Nephron (organoid): ENCODE data around the gene ARHGAP33.
"Not testable (repeated sequence)": the region's sequence is repeated elsewhere in the genome, so short reads cannot be mapped to it uniquely, and the experiment has no call there.

Source experiments
- H3K27ac Mint-ChIP-seq, 3 experiments: 2 replicates each; pipeline ENCODE4 v1.8.0; 2020; ENCODE audit warnings: mixed read lengths in 3 of 3, mild to moderate bottlenecking in 2 of 3, moderate library complexity in 1 of 3
- H3K27me3 Mint-ChIP-seq: 2 replicates; pipeline ENCODE4 v1.8.0; 2021; ENCODE audit warnings: low read depth, mild to moderate bottlenecking, moderate library complexity, mixed read lengths
- H3K36me3 Mint-ChIP-seq: 2 replicates; pipeline ENCODE4 v1.8.0; 2020; ENCODE audit warnings: low read depth, mixed read lengths
- H3K4me1 Mint-ChIP-seq: 2 replicates; pipeline ENCODE4 v1.8.0; 2020; ENCODE audit warnings: mixed read lengths
- H3K4me3 Mint-ChIP-seq, 3 experiments: 2 replicates each; pipeline ENCODE4 v1.8.0; 2020; ENCODE audit warnings: mild to moderate bottlenecking in 3 of 3, mixed read lengths in 3 of 3, moderate library complexity in 2 of 3
- H3K9me3 Mint-ChIP-seq: 2 replicates; pipeline ENCODE4 v1.8.0; 2020; ENCODE audit warnings: mixed read lengths
- TF ChIP-seq, protein P1 (sequence below), 3 experiments: fragments of 200-600 bp; sonication (generic); IDR thresholded peaks; one replicate each; pipeline ENCODE4 v1.5.0; 2021; ENCODE audit warnings: antibody characterized with exemption in 3 of 3; ENCODE audit not compliant: unreplicated experiment in 3 of 3

ARHGAP33 gene

DNA sequence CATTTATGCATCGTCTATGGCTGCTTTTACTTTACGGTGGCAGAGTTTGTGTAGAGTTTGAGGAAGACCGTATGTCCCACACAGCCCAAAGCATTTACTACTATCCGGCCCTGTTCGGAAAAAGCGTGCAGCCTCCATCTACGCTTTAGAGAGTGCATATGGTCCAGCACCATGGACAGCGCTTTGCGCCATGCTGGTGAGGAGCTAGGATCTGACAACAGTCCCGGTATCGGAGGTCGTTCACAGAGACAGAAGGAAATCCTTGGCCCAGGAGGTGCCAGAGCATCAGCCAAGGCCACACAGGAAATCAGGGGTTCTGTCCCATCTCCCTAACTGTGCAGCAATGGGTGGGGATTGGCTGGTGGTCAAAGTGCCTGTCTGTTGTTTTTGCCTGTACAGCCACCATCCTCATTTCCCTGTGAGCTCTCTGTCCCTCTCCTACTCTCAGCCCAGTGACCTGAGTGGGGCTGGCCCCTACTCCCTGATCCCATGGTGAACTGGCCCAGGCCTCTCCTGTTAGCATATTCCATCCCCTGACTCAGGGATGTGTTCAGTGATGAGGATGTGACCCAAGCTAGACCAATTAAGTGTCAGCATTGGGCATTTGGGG, 53.4 kb downstream of the ARHGAP33 start:
- Mint-ChIP-seq H3K4me3 (no peak overlapping the region), H3K27me3 (peaks cover 29% of the 10 kb centered on the region), H3K36me3 (peaks cover 4% of the 10 kb centered on the region), H3K4me1 (no peaks in the 10 kb centered on the region), H3K27ac (no peak overlapping the region), H3K9me3 (no peaks in the 10 kb centered on the region)
- TF ChIP-seq, protein P1, sequence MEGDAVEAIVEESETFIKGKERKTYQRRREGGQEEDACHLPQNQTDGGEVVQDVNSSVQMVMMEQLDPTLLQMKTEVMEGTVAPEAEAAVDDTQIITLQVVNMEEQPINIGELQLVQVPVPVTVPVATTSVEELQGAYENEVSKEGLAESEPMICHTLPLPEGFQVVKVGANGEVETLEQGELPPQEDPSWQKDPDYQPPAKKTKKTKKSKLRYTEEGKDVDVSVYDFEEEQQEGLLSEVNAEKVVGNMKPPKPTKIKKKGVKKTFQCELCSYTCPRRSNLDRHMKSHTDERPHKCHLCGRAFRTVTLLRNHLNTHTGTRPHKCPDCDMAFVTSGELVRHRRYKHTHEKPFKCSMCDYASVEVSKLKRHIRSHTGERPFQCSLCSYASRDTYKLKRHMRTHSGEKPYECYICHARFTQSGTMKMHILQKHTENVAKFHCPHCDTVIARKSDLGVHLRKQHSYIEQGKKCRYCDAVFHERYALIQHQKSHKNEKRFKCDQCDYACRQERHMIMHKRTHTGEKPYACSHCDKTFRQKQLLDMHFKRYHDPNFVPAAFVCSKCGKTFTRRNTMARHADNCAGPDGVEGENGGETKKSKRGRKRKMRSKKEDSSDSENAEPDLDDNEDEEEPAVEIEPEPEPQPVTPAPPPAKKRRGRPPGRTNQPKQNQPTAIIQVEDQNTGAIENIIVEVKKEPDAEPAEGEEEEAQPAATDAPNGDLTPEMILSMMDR (IDR thresholded peaks at IDR 0.05; ENCODE audit: unreplicated experiment in 3 of 3), result no peak

DNA sequence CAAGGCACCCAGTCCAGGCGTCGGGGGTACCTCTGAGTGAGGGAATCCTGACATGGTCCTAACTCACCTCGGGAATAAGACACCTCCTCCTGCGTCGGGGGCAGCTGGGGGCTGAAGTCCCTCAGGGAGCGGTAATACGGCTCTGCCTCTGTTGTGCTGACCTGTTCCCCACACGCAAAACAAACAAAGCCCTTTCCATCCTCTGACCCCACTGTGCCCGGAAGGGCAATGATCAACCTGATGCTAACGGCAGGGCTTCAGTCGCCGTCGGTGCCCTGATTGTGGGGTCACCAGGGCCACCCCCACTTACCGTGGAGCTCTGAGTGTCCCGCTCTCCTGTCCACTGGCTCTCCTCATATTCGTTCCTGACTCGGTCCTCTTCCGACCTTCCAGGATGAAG, 55.6 kb downstream of the ARHGAP33 start:
- H3K27ac Mint-ChIP-seq, result no peak overlapping the region
- TF ChIP-seq, protein P1 (IDR thresholded peaks at IDR 0.05; ENCODE audit: unreplicated experiment in 3 of 3), result no peak
- H3K4me1 Mint-ChIP-seq, result no peaks in the 10 kb centered on the region
- H3K9me3 Mint-ChIP-seq, result no peaks in the 10 kb centered on the region
- H3K27me3 Mint-ChIP-seq, result peaks cover 37% of the 10 kb centered on the region
- no peak overlapping the region for H3K4me3 Mint-ChIP-seq
- H3K36me3 Mint-ChIP-seq, result peaks cover 4% of the 10 kb centered on the region

DNA sequence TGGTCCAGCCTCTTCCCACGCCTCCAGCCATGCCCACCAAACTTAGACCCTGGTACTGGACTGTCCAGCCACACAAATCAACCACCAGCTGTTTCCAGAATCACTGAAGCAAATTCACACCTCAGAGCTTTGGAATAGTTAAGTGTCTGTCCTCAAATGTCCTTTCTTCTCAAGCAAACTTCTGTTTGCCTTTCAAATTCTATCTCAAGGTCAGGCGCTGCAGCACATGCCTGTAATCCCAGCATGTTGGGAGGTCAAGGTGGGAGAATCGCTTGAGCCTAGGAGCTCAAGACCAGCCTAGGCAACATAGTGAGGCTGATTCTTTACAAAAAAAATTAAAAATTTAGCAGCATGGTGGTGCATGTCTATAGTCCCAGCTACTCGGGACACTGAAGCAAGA, 56.7 kb downstream of the ARHGAP33 start:
- Mint-ChIP-seq H3K4me3 (no peak overlapping the region), H3K36me3 (peaks cover 4% of the 10 kb centered on the region), H3K9me3 (no peaks in the 10 kb centered on the region), H3K4me1 (no peaks in the 10 kb centered on the region), H3K27ac (no peak overlapping the region), H3K27me3 (peaks cover 42% of the 10 kb centered on the region)
- TF ChIP-seq, protein P1 (IDR thresholded peaks at IDR 0.05; ENCODE audit: unreplicated experiment in 3 of 3), result no peak

DNA sequence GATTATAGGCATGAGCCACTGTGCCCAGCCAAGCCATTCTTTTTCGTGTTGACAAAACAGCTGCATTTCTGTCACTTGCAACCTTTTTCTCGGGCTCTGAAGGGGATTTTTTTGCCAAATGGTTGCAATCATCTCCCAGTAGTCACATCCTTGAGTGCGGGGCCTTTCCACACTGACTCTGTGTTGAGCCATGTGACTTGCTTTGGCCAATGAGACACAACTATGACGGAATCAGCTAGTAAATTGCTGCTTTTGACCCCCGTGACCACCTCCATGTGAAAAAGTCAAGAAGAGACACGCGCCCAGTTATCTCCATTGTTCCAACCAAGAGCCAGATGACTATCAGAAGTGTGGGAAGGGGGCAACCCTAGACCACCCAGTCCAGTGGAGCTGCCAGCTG, 58.6 kb downstream of the ARHGAP33 start:
- H3K4me1 Mint-ChIP-seq, result no peaks in the 10 kb centered on the region
- no peak overlapping the region for H3K27ac Mint-ChIP-seq
- no peaks in the 10 kb centered on the region for H3K9me3 Mint-ChIP-seq
- TF ChIP-seq, protein P1 (IDR thresholded peaks at IDR 0.05; ENCODE audit: unreplicated experiment in 3 of 3), result no peak
- H3K36me3 Mint-ChIP-seq, result no peaks in the 10 kb centered on the region
- peaks cover 37% of the 10 kb centered on the region for H3K27me3 Mint-ChIP-seq
- no peak overlapping the region for H3K4me3 Mint-ChIP-seq

DNA sequence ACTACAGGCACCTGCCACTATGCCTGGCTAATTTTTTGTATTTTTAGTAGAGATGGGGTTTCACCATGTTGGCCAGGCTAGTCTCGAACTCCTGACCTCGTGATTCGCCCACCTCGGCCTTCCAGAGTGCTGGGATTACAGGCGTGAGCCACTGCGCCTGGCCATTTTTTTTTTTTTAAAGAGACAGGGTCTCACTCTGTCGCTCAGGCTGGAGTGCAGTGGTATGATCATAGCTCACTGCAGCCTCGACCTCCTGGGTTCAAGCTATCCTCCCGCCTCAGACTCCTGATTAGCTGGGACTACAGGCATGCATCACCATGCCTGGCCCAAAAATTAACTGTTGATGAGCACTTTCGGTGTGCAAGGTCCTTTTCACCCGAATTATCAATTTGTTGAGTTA, 60.7 kb downstream of the ARHGAP33 start:
- H3K27ac Mint-ChIP-seq, H3K4me1 Mint-ChIP-seq, H3K4me3 Mint-ChIP-seq, H3K36me3 Mint-ChIP-seq, H3K9me3 Mint-ChIP-seq: not testable (repeated sequence)
- peaks cover 38% of the 10 kb centered on the region for H3K27me3 Mint-ChIP-seq
